SK-N-SH (cell line): Measurements from ENCODE around the gene POT1. TPM values are rescaled to one million over a fixed set of nuclear protein-coding genes. Genes with fewer than 3 reads are reported as not detected.

ENCODE experiments used
- CTCF ChIA-PET: fragments of 300-600, 350-600 bp; formaldehyde crosslinking; extraction: SDS; loops from one replicate; lab custom pipeline; 2021; lab: Yijun Ruan, JAX
- POLR2A ChIA-PET: fragments of 350-600 bp; sonication (Branson Sonifier 250); formaldehyde crosslinking; extraction: SDS; loops from one replicate; lab custom pipeline; 2020; ENCODE audit warnings: antibody characterized with exemption, inconsistent platforms; lab: Yijun Ruan, JAX
- DNase-seq: peaks from one replicate; pipeline ENCODE4 v3.0.0; 2012
- H2AFZ ChIP-seq: fragments of 200-600 bp; sonication (generic); 2 replicates; pipeline ENCODE4 v1.8.1; 2016; ENCODE audit warnings: antibody characterized with exemption, mild to moderate bottlenecking, low read depth
- H3F3A ChIP-seq: fragments of 200-600 bp; sonication (generic); replicated peaks from 2 replicates; pipeline ENCODE3; 2016; ENCODE audit warnings: antibody characterized with exemption, mild to moderate bottlenecking; ENCODE audit not compliant: insufficient read depth
- H3K27ac ChIP-seq, 2 experiments: fragments of 200-500 bp in 1 of 2; fragments of 200-600 bp in 1 of 2; sonication (Bioruptor generic) in 1 of 2; sonication (generic), shearing (Covaris generic) in 1 of 2; 2 replicates each; pipeline versions ENCODE4 v1.5.1 to v1.6.1; 2014 to 2016; ENCODE audit warnings: low read depth in 2 of 2, inconsistent platforms in 1 of 2, low read length in 1 of 2, mild to moderate bottlenecking in 1 of 2, mixed read lengths in 1 of 2
- H3K27me3 ChIP-seq: fragments of 200-600 bp; sonication (generic), shearing (Covaris generic); 2 replicates; pipeline ENCODE4 v1.6.1; 2016; ENCODE audit warnings: mixed run types; ENCODE audit not compliant: insufficient read depth
- H3K36me3 ChIP-seq, 2 experiments: fragments of 200-500 bp in 1 of 2; fragments of 200-600 bp in 1 of 2; sonication (Bioruptor generic) in 1 of 2; sonication (generic) in 1 of 2; replicated peaks in 1 of 2; 2 replicates each; pipeline versions ENCODE3 to v1.5.1; 2014 to 2016; ENCODE audit warnings: low read length in 1 of 2, mild to moderate bottlenecking in 1 of 2; ENCODE audit not compliant: insufficient read depth in 2 of 2, control insufficient read depth in 1 of 2
- H3K4me1 ChIP-seq, 2 experiments: fragments of 200-500 bp in 1 of 2; fragments of 200-600 bp in 1 of 2; sonication (Bioruptor generic) in 1 of 2; sonication (generic), shearing (Covaris generic) in 1 of 2; 2 replicates each; pipeline versions ENCODE4 v1.5.1 to v1.6.1; 2014 to 2016; ENCODE audit warnings: low read depth in 1 of 2, low read length in 1 of 2, mixed run types in 1 of 2; ENCODE audit not compliant: insufficient read depth in 2 of 2, control insufficient read depth in 1 of 2
- H3K4me2 ChIP-seq: fragments of 200-600 bp; sonication (generic), shearing (Covaris generic); 2 replicates; pipeline ENCODE4 v1.6.1; 2017; ENCODE audit warnings: mixed run types
- H3K4me3 ChIP-seq, 2 experiments: fragments of 200-500 bp in 1 of 2; fragments of 200-600 bp in 1 of 2; sonication (Bioruptor generic) in 1 of 2; sonication (generic), shearing (Covaris generic) in 1 of 2; 2 replicates each; pipeline versions ENCODE4 v1.5.1 to v1.8.1; 2014 to 2016; ENCODE audit warnings: low read depth in 2 of 2, inconsistent platforms in 1 of 2, low read length in 1 of 2, mild to moderate bottlenecking in 1 of 2, mixed read lengths in 1 of 2, moderate library complexity in 1 of 2
- H3K79me2 ChIP-seq: fragments of 200-600 bp; sonication (generic); 2 replicates; pipeline ENCODE4 v1.8.1; 2017; ENCODE audit warnings: mild to moderate bottlenecking; ENCODE audit not compliant: insufficient read depth
- H3K9ac ChIP-seq: fragments of 200-600 bp; sonication (generic); 2 replicates; pipeline ENCODE4 v1.6.1; 2017; ENCODE audit warnings: mixed run types
- H3K9me2 ChIP-seq: fragments of 200-600 bp; sonication (generic); 2 replicates; pipeline ENCODE4 v1.6.1; 2017; ENCODE audit warnings: mixed run types
- H3K9me3 ChIP-seq: fragments of 200-600 bp; sonication (generic); 2 replicates; pipeline ENCODE4 v1.6.1; 2017; ENCODE audit warnings: mixed run types, mild to moderate bottlenecking, moderate library complexity
- H4K20me1 ChIP-seq: fragments of 200-600 bp; sonication (generic); 2 replicates; pipeline ENCODE4 v1.6.1; 2017; ENCODE audit warnings: mild to moderate bottlenecking, mixed run types; ENCODE audit not compliant: insufficient read depth
- EP300 ChIP-seq, 2 experiments: IDR thresholded peaks; 2 replicates each; pipeline versions ENCODE4 v1.4.0 to v1.6.1; 2012; ENCODE audit warnings: borderline replicate concordance in 1 of 2, low read depth in 1 of 2, low read length in 1 of 2
- EZH2phosphoT487 ChIP-seq: fragments of 200-600 bp; sonication (generic); IDR thresholded peaks from 2 replicates; pipeline ENCODE4 v1.6.1; 2017; ENCODE audit warnings: low read depth, mixed run types, mild to moderate bottlenecking, antibody characterized with exemption, moderate library complexity, borderline replicate concordance
- GABPA ChIP-seq: IDR thresholded peaks from 2 replicates; pipeline ENCODE4 v1.4.0; 2012; ENCODE audit warnings: low read depth, mild to moderate bottlenecking
- MAX ChIP-seq: IDR thresholded peaks from 2 replicates; pipeline ENCODE4 v1.4.0; 2012; ENCODE audit warnings: low read depth
- NFIC ChIP-seq: IDR thresholded peaks from 2 replicates; pipeline ENCODE4 v1.4.0; 2012; ENCODE audit warnings: borderline replicate concordance
- POLR2AphosphoS5 ChIP-seq: IDR thresholded peaks from 2 replicates; pipeline ENCODE4 v1.6.1; 2012; ENCODE audit warnings: low read depth, low read length
- RAD21 ChIP-seq: IDR thresholded peaks from 2 replicates; pipeline ENCODE4 v1.6.1; 2012; ENCODE audit warnings: mild to moderate bottlenecking, low read length
- TAF1 ChIP-seq: IDR thresholded peaks from 2 replicates; pipeline ENCODE4 v1.6.1; 2012; ENCODE audit warnings: low read depth, mild to moderate bottlenecking, low read length, moderate library complexity, borderline replicate concordance
- TEAD4 ChIP-seq: IDR thresholded peaks from 2 replicates; pipeline ENCODE4 v1.4.0; 2012; ENCODE audit warnings: mild to moderate bottlenecking, borderline replicate concordance; ENCODE audit not compliant: insufficient read depth
- USF2 ChIP-seq: fragments of 150-350 bp; IDR thresholded peaks from 2 replicates; pipeline ENCODE4 v1.6.1; 2017; ENCODE audit warnings: antibody characterized with exemption, low read length, low read depth, borderline replicate concordance
- WGBS: methylation state at CpG from one replicate; pipeline ENCODE4 v1.1.6; 2017; ENCODE audit warnings: low lambda C conversion rate; 5-methylcytosine and 5-hydroxymethylcytosine counted together
- polyA plus RNA-seq, 3 experiments: library from polyadenylated mRNA; depleted of rRNA; stranded (reverse); fragments of >200 nt; gene quantifications; 2 replicates each; pipeline ENCODE4 v1.2.3, GENCODE V29; 2012
- TF ChIP-seq, protein P1 (sequence below): fragments of 150-350 bp; IDR thresholded peaks from 2 replicates; pipeline ENCODE4 v1.6.1; 2016; ENCODE audit warnings: mild to moderate bottlenecking, low read depth, low read length

Gene POT1
- polyA plus RNA-seq, 1 of the 3 experiments (the other 2 are of a cell fraction) = 18.1 TPM

DNA sequence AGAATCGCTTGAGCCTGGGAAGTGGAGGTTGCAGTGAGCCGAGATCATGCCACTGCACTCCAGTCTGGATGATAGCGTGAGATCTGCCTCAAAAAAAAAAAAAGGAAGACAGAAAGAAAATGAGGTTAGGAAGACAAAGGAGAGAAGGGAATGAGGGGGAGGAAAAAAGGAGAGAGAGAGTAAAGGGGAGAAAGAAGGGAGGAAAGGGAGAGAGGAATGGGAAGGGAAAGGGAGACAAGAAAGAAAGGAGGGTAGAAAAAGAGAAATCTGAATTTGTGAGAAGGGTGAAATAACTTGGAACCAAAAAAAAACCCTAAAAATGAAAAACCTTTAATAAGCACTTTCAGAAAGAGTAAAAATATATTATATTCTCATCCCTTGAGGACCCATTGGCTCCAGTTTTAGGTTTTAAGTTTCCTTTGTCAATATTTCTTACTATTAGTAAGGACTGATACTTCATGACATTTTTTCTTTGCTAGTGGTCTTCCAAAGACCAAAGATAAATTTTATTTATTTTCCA is 54.9 kb downstream of the POT1 start (continued):
- no peak for TF ChIP-seq NFIC
- TF ChIP-seq, protein P1, sequence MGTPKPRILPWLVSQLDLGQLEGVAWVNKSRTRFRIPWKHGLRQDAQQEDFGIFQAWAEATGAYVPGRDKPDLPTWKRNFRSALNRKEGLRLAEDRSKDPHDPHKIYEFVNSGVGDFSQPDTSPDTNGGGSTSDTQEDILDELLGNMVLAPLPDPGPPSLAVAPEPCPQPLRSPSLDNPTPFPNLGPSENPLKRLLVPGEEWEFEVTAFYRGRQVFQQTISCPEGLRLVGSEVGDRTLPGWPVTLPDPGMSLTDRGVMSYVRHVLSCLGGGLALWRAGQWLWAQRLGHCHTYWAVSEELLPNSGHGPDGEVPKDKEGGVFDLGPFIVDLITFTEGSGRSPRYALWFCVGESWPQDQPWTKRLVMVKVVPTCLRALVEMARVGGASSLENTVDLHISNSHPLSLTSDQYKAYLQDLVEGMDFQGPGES = no peak
- no peak for TF ChIP-seq MAX
- TF ChIP-seq TEAD4 = no peak

DNA sequence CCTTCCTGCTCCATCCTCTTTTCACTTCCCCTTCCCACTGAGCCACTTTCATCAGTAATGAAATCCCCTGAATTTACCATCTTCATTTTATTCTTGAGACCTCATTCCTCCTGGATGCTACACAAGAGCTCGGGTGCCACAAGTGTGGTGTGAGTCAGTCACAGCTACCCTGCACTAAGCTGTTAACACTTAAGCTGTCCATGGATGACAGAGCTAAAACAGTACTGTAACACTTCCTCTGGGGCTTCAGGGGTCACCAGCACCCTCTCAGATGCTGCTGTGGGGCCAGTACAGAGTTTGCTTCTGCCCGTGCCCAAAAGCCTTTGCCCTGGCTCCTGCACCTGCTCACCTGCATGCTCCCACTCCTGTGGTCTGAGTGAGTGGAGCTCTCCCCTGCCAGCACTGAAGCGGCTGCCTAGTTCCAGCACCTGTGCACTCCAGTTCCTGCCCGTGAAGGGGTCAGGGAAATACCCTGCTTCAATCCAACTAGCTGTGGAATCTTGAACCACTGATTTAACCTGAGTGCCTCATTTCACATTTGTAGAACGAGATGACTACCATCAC is 71.9 kb downstream of the POT1 start:
- no peak overlapping the region for H3K9ac ChIP-seq
- peaks cover 0 to 7% of the 10 kb centered on the region in 2 experiments; a peak in 1 of 4 replicates for H3K4me1 ChIP-seq
- WGBS = 81% methylated on average over 5 of the region's 5 CpGs
- TF ChIP-seq EP300 (IDR thresholded peaks at IDR 0.05; ENCODE audit: borderline replicate concordance in 1 of 2, low read depth in 1 of 2, low read length in 1 of 2) (no peak), GABPA (no peak), RAD21 (no peak), USF2 (no peak), TEAD4 (no peak), TAF1 (no peak), EZH2phosphoT487 (no peak), POLR2AphosphoS5 (no peak)
- POLR2A ChIA-PET = no interaction called here
- no peak for DNase-seq
- no peak overlapping the region for H3K4me2 ChIP-seq
- no peak overlapping the region for H2AFZ ChIP-seq
- no peak overlapping the region for H3K27ac ChIP-seq
- H3K4me3 ChIP-seq = no peak overlapping the region
- H3K9me2 ChIP-seq = no peaks in the 10 kb centered on the region
- no peaks in the 10 kb centered on the region for H3K79me2 ChIP-seq
- H3K9me3 ChIP-seq = no peaks in the 10 kb centered on the region
- CTCF ChIA-PET = interaction anchor here (0.6 to 4.7 kb wide), 12 partner anchors 9 to 1060 kb away, joined by 3 to 28 read pairs (median 4); partner anchors contain the start of gene GPR37
- H4K20me1 ChIP-seq = no peaks in the 10 kb centered on the region
- peaks cover 37 to 51% of the 10 kb centered on the region in 2 experiments for H3K36me3 ChIP-seq
- H3K27me3 ChIP-seq = no peaks in the 10 kb centered on the region
- peaks cover 10% of the 10 kb centered on the region for H3F3A ChIP-seq
